Eye (tissue), 1 donor: ENCODE results near the gene SNTB2.
"Not testable (repeated sequence)": the region's sequence is repeated elsewhere in the genome, so short reads cannot be mapped to it uniquely, and the experiment has no call there.

ENCODE experiments used
- DNase-seq: peaks from one replicate; pipeline ENCODE4 v3.0.0-alpha.2; 2015

SNTB2 gene

DNA sequence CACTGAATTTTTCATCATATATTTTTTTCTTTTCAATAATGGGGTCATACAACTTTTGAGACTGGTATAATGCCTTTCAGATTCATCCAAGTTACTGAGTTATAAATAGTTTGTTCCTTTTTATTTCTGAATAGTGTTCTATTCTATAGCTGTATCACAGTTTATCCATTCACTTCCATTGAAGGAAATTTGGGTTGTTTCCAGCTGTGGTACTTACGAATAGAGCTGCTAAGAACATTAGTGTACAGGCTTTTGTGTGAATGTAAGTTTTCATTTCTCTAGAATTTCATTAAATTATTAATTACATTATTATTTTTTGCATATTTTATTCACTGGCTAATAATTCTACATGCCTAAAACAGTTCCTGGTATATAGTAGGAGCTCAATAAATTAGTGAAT lies 52.9 kb downstream of the SNTB2 start:
- DNase-seq = no peak

DNA sequence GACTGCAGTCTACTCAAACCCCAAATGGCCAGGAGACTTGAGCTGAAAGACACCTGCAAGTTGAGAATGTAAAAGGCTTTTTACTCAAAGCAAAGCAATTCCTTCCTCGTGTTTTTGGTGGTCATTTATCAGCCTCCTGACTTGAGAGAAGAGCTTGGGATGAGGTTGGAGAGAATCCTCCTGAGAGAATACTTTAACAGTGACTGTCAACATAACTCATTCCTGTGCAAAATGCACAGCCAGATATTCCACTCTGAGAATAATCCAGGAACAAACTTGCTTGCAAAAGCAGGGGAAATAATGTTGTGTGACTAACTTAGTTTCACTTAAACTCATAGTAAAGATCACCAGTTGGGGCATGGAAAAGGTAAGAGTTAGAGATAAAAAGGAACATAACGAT lies 53.4 kb downstream of the SNTB2 start:
- DNase-seq = no peak

DNA sequence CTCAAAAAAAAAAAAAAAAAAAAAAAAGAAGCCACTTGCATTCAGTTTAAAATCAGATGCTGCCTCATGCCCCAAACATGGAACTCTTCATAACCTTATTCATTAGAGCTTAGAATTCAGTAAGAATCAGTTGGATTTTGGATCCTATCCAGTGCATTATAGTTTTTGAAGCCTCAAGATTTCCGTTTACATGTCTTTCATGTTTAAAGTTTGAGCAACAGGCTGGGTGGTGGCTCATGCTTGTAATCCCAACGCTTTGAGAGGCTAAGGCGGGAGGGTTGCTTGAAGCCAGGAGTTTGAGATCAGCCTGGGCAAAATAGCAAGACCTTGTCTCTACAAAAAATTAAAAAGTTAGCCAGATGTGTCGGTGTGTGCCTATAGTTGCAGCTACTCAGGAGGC lies 55.0 kb downstream of the SNTB2 start:
- no peak for DNase-seq

DNA sequence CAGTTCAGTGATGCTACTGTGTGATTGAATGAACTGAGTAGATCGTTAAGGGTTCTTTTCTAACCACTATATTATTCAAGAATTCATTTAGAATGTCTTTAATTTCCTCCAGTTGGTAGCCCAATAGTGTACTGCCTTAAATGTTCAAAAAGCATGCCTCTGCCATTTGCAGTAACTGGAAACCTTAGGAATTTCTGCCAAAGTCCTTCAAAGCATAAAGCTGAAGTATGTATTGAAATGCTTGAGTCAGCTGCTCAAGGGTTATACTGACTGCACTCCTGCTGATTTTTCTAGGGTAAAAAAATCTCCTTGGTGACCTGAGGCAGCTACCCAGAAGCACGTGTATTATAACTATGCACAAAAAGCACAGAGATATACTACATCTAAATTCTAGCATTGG lies 56.5 kb downstream of the SNTB2 start:
- peak; percentile 48 for DNase-seq

DNA sequence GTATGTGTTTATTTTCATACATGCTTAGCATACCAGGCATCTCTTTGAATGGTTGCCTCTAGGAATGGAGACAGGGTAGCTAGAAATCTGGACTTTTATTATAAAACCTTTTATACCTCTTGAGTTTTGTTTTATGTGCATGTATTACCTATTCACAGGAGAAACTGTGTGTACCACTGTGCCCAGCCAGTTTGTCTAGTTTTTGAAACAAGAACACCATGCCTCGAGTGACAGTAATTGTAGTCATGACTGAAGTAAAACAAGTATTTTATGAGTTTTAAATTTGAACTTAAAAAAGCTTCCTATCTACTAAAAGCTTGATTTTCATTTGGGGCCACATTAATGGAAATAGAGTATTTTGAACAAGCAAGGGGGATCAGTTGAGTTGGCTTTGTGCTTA lies 57.4 kb downstream of the SNTB2 start:
- DNase-seq = no peak

DNA sequence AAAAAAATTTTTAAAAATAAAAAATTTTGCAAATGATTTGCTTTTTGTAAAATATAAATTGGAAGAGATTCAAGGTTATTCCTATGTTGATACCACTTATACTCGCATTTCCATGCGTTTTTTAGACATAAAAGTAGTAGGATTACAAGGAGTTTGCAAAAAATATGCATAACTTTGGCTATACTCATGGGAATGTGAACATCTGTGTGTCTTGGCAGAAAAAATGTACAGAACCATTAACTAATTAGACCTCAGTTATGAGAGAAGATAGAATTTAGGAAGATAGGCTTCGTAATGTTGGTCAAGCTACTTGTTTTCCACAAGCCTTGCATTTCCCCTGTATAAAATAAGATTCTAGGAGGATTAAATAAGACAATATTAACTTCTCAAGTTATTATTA lies 63.1 kb downstream of the SNTB2 start:
- DNase-seq = no peak

DNA sequence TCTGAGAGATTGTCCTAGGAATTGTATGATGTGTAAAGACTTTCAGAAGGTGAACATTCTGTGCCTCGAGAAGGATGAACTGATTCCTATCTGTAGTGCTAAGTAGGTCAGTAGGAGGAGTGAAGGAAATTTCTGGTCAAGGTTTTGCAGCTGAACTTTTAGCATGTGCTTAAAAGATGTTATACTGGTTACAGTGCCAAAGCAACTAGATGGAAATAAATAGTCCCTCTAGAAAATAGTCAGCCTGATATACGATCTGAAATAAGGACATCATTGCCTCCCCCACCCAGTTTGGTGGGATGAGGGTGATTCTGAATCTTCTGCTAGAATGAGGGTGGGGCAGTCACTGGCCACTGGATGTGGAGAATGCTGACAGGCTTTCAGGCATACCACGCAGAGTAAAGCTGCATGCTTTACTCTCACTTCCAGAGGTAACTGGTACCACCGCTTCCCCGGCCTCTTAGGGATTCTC lies 66.9 kb downstream of the SNTB2 start:
- DNase-seq = peak; percentile 19

DNA sequence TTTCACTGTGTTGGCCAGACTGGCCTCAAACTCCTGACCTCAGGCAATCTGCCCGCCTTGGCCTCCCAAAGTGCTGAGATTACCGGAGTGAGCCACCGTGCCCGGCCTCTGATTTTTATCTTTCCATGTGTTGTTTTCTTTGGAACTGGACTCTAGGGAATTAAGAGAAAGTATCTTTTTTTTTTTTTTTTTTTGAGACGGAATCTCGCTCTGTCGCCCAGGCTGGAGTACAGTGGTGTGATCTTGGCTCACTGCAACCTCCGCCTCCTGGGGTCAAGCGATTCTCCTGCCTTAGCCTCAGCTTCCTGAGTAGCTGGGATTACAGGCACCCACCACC lies 72.4 kb downstream of the SNTB2 start:
- not testable (repeated sequence) for DNase-seq

DNA sequence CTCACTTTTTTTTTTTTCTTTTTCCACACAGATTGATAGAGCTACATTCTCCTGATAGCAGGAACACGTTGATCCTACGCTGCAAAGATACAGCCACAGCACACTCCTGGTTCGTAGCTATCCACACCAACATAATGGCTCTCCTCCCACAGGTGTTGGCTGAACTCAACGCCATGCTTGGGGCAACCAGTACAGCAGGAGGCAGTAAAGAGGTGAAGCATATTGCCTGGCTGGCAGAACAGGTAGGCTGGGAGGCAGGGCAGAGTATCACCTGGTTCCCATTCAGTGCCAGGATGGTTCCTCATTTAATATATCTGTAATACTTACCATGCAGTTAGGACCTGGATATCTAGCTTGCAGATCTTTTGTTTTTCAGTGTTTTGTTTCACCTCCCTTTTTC lies 73.1 kb downstream of the SNTB2 start:
- DNase-seq = no peak

DNA sequence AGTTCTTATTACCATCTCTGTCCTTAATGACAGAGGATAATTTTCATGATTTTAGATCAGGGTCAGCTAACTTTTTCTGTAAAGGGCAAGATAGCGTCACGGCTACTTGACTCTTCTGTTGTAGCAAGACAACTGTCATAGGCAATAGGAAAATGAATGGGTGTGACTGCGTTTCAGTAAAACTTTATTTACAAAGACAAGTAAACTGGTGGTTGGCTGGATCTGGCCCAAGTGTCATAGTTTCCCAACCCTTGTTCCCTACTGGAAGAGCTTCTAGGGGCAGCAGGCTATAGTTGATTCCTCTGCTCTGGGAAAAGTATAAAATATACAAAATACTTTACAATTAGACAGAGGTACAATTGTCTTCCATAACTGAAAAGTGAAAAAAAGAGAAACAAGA lies 73.5 kb downstream of the SNTB2 start:
- DNase-seq = no peak

DNA sequence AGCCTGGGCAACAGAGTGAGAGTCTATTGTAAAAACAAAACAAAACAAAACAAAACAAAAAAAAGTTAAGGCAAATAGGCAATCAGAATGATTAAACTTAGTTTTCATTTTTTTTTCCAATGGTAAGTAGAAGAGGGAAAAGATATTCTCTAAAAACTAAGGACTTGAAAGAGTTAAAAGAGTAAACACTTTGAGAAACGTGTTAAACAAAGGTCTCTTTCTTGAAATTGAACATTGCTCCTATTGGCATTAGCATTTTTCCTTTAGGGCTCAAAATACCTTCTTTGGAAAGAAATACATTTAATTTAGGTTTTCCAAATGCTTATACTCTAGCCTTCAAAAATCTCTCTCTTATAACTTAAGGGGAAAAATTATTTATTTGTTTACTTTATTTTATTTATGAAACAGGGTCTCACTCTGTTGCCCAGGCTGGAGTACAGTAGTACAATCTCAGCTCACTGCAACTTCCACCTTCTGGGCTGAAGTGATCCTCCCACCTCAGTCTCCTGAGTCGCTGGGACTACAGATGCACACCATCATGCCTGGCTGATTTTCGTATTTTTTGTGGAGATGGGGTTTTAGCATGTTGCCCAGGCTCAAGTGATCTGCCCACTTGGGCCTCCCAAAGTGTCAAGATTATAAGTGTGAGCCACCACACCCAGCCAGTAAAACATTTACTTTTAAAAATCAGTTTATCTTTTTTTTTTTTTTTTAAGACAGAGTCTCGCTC lies 79.5 kb downstream of the SNTB2 start:
- no peak for DNase-seq

DNA sequence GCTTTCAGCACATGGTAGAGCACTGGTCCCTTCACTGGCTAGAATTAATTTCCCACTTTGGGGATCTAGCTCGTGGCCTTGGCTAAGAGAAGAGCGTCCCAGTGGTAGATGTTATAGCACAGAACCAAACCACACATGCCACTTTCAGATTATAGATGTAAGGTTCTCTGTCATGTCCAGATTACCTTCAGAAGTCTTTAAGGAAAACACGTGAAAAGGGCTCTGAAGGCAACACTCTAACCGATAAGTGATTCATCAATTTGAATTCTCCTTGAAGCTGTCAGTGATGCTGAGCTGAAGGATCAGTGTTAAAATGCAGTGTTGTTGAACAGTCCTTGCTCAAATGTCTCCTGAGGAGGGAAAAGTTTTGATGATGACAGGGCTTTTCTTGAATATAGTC lies 80.7 kb downstream of the SNTB2 start:
- no peak for DNase-seq

DNA sequence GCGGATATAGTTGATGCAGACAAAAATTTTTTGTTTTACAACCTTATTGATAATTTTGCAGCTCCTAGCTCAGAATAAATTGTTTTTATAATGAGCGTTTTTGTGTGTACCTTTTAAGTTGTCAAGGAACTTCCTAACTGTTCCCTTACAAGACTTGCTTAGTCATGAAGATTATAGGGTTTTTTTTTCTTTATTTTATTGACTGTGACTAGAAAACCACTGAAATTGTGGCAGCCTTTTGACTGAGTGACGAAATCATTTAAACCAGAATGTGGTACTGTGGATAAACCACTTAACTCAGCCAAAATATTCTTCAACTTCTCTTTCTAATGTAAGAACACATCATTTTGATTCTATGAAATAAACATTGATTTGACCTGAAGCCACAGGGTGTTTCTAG lies 83.4 kb downstream of the SNTB2 start:
- DNase-seq = no peak

DNA sequence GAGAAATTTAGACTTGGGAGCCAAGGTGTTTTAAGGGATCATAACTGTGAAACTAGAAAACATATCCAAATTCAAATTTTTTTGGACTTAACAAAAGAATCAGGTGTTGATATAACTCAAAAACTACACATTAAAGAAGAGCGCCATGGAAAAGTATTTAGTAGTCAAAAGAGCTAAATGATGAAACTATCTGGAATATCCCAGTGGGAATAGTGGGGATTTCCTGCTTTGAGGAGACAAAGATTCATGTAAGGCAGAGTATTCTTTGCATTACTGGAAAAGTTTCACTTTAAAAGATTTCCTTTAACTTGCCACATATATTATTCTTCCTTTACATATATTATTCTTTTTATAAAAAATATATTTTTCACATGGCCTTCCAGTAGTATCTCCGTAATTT lies 83.9 kb downstream of the SNTB2 start:
- DNase-seq = no peak

DNA sequence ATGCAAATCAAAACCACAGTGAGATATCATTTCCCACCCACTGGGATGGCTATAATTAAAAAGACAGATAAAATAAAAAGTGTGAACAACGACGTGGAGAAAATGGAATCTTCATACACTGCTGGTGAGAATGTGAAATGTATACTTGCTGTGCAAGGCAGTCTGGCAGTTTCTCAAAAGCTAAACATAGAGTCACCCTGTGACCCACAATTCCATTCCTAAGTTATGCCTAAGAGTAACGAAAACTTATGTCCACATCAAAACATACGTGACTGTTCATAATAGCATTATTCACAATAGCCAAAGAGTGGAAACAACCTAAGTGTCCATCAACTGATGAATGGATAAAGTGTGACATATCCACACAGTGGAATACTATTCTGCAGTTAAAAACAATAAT lies 86.0 kb downstream of the SNTB2 start:
- no peak for DNase-seq

DNA sequence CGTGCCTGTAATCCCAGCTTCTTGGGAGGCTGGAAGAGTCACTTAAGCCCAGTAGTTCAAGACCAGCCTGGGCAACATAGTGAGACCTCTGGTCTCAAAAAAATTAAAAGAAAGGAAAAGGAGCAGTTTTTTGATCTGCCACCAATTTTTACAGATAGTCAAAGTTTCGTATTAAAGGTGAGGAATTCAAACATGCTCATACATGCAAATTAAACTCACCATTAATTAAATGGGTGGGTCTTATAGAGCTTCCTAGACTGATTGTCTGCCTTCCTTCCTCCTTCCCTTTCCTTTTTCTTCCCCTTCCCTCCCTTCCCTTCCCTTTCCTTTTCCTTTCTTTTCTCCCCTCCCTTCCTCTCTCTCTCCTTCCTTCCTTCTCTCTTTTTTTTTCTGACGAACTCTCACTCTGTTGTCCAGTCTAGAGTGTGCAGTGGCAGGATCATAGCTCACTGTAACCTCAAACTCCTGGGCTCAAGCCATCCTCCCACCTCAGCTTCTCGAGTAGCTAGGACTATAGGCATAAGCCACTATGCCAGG lies 87.8 kb downstream of the SNTB2 start:
- no peak for DNase-seq

DNA sequence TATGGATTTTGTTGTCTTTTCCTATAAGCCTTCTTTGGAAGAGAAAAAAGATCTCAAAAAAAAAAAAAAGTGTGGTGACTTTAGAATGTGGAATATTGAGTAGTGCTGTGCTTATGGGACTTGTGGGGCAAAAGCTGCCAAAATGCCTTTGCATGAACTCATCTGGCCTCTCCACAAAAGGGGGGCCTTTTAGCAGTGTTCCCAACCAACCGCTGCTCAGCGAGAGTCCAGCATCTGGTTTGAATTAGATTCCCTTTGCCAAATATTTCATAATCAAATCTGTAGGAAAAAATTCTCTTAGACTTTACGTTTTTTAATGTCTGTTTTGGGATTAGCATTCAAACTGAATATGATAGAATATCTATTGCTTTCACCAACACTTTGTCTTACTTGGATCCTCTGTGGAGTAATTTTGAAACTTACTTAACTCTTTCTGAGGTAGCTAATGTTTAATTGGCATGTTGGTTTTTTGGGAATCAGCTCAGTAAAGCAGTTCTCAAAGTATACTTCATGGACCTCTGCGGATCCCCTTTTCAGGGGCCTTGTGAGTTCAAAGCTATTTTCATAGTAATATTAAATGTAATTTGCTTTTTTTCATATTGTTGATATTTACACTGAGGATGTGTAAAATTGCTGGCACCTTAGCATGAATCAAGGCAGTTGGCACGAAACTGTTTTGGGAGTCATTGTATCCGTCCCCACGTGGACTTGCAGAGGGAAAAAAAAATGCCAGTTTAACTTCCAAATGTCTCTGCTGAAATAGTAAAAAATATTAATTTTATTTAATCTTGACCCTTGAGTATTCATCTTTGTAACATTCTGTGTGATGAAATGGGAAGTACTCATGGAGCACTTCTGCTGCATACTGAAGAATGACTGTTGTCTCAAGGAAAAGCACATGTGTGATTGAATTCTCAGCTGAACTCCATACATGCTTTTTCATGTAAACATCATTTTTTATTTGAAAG lies 89.5 kb downstream of the SNTB2 start:
- DNase-seq = peak; percentile 85

DNA sequence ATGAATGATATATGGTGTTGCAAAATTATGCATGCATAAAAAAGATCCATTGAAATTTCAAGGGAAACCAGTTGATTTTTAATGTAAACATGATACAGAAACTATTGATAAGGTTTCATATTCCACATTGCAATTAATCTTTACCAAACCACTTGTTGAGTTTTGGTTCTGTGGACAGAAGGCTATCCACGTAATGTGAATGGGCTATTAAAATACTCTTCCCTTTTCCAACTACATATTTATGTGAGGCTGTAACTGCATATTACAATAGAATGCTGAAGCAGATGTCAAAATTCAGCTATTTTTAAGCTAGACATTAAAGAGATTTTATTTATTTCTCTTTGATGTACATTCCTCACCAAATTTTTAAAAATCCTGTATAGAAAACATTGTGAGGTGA lies 90.4 kb downstream of the SNTB2 start:
- no peak for DNase-seq

DNA sequence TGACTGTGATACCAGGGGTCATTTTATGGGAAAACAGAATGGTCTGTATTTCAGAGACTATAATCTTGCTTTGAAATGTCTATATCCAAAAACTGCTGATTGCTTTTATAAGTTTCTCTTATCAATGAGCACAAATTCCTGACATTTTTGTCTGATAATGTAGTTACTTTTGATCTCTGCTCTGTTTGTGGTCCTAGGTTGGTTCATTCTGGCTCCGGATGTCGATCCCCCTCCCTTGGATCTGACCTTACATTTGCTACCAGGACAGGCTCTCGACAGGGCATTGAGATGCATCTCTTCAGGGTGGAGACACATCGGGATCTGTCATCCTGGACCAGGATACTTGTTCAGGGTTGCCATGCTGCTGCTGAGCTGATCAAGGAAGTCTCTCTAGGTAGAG lies 96.9 kb downstream of the SNTB2 start:
- DNase-seq = no peak

DNA sequence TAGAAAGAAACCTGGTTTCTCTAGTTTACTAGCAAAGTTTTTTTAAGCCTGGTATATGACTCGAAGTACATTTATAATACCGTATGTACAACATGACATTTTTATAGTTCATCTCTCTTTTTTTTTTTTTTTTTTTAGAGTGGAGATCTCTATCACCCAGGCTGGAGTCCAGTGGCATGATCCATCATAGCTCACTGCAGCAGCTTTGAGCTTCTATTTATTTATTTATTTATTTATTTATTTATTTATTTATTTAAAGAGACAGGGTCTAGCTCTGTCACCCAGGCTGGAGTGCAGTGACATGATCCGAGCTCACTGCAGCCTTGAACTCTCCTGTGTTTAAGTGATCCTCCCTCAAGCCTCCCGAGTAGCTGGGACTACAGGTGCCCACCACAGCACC lies 98.3 kb downstream of the SNTB2 start:
- no peak for DNase-seq

DNA sequence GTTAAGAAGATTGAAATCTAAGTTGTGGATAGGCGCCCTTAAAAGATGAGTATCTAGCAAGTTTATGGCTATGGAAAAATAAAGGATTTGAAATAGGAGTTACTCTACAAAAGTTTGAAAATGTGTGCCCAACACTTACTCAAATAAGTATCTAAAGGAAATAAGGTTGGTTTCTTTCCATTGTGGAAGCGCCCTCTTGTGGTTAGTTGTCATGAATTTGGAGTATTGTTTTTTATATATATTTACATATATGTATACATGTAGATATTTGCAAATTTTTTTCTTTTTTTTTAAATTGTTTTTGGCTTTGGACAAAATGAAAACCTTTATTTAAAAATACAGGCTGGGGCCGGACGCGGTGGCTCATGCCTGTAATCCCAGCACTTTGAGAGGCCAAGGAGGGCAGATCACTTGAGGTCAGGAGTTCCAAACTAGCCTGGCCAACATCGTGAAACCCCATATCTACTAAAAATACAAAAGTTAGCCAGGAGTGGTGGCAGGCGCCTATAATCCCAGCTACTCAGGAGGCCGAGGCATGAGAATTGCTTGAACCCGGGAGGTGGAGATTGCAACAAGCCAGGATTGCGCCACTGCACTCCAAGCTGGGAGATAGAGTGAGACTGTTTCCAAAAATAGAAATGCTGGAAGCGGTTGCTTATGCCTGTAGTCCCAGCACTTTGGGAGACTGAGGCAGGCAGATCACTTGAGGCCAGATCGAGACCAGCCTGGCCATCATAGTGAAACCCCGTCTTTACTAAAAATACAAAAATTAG lies 100.2 kb downstream of the SNTB2 start:
- peak; percentile 87 for DNase-seq

DNA sequence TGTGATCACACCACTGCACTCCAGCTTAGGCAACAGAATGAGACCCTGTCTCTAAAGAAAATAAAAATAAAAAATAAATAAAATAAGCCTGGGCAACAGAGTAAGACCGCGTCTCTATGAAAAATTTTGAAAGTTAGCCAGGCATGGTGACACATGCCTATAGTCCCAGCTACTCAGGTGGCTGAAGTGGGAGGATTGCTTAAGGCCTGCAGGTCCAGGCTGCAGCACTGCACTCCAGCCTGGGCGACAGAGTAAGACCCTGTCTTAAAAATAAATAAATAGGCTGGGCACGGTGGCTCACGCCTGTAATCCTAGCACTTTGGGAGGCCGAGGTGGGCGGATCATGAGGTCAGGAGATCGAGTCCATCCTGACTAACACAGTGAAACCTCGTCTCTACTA lies 104.7 kb downstream of the SNTB2 start:
- not testable (repeated sequence) for DNase-seq

DNA sequence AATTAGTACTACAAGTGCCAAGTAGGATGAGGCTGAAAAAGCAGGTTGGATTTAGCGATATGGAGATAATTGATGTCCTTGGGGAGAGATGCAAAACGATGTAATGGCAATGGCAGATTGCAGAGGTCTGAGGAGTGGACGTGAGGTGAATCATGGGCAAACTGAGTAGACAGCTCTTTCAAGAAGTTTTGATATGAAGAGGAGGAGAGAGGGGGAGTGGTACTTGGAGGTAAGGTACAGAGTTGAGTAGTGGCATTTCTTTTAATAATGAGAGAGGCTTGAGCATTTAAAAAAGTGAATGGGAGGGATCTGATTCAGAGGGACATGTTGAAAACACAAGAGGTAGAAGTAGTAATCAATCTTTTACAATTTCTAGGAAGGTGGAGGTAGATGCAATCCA lies 106.4 kb downstream of the SNTB2 start:
- peak; percentile 48 for DNase-seq
